Mammary epithelial cell (primary cell): ENCODE results near the gene HIBADH.

ENCODE experiments used
- CTCF ChIP-seq, 2 donors: IDR thresholded peaks in 1 of 2; conservative IDR thresholded peaks in 1 of 2; 2 replicates each; pipeline ENCODE4 v1.5.1; 2011 to 2012; ENCODE audit warnings: inconsistent platforms in 2 of 2, low read length in 2 of 2, mild to moderate bottlenecking in 2 of 2, control low read depth in 1 of 2, low read depth in 1 of 2; ENCODE audit not compliant: insufficient read depth in 1 of 2; ENCODE audit errors: extremely low read depth in 1 of 2
- EZH2 ChIP-seq: IDR thresholded peaks from 2 replicates; pipeline ENCODE4 v1.6.1; 2012; ENCODE audit warnings: low read length, inconsistent platforms, borderline replicate concordance

- TF ChIP-seq CTCF (conservative IDR thresholded peaks at IDR 0.05 in 1 of 2, IDR thresholded peaks at IDR 0.05 in 1 of 2; ENCODE audit: extremely low read depth in 1 of 2, insufficient read depth in 1 of 2, low read depth in 1 of 2, low read length in 2 of 2) (no peak), EZH2 (no peak)
Measured at GRCh38 chr7:27709137-27710075, 46.7 kb upstream of the HIBADH start.
